ENCODE results near the gene MMP10.

DNA sequence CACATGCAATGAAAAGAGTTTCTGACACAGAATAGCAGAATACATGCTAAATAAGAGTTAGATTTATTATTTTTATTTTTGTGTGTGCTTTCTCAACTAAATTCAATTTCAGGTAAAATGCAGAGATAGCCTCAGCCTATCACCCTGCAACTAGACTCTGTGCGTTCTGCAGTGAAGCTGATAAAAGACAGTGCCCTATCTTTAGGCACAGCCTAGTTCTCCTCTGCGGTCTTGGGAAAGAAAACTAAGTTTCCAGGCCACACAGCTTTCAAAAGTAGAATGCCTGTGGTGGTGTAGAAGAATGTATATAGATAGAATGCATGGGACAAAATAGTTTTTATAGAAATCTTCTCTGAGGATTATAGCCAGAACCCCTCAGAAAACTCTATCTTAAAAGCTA, 29.5 kb upstream of the MMP10 start:
- TF ChIP-seq POLR2AphosphoS5 (IDR thresholded peaks at IDR 0.05; ENCODE audit: insufficient read depth, low read depth, low read length) (no peak), CTCF (IDR thresholded peaks at IDR 0.05; ENCODE audit: extremely low read depth in 1 of 2, insufficient read depth in 1 of 2, low read depth in 1 of 2, low read length in 2 of 2) (no peak), JUN (IDR thresholded peaks at IDR 0.05; ENCODE audit: borderline replicate concordance, insufficient read depth, insufficient read length, low read depth) (no peak), EZH2 (IDR thresholded peaks at IDR 0.05; ENCODE audit: borderline replicate concordance, low read depth, low read length, severe bottlenecking) (no peak), POLR2A (IDR thresholded peaks at IDR 0.05; ENCODE audit: low read depth, low read length) (no peak), MYC (IDR thresholded peaks at IDR 0.05; ENCODE audit: low read depth, low read length) (no peak)
- TF ChIP-seq, protein P1, sequence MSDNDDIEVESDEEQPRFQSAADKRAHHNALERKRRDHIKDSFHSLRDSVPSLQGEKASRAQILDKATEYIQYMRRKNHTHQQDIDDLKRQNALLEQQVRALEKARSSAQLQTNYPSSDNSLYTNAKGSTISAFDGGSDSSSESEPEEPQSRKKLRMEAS (IDR thresholded peaks at IDR 0.05; ENCODE audit: insufficient read depth, insufficient read length) = no peak

Measured in endothelial cell of umbilical vein (primary cell).